SJSA1 (cell line): ENCODE data around the gene COX7A2. TPM values are rescaled to one million over a fixed set of nuclear protein-coding genes. Genes with fewer than 3 reads are reported as not detected.
A peak's percentile ranks its signal among the peaks of the same experiment; 100 is the strongest.

Source experiments
- DNase-seq, 2 experiments: peaks; one replicate each; pipeline ENCODE4 v3.0.0-alpha.2; 2015 to 2020; ENCODE audit warnings: low spot score in 2 of 2, low read depth in 1 of 2
- H3K27ac ChIP-seq: fragments of 250-450 bp; sonication (Bioruptor Pico); 2 replicates; pipeline ENCODE4 v1.5.1; 2020; ENCODE audit warnings: mild to moderate bottlenecking, moderate library complexity
- H3K27me3 ChIP-seq: fragments of 250-450 bp; sonication (Bioruptor Pico); replicated peaks from 2 replicates; pipeline ENCODE4 v1.5.1; 2020; ENCODE audit warnings: mild to moderate bottlenecking, moderate library complexity
- H3K36me3 ChIP-seq: fragments of 250-450 bp; sonication (Bioruptor Pico); 2 replicates; pipeline ENCODE4 v1.5.1; 2020; ENCODE audit warnings: mild to moderate bottlenecking
- H3K4me1 ChIP-seq: fragments of 250-450 bp; sonication (Bioruptor Pico); replicated peaks from 2 replicates; pipeline ENCODE4 v1.6.1; 2021; ENCODE audit warnings: mild to moderate bottlenecking
- H3K4me3 ChIP-seq: fragments of 250-450 bp; sonication (Bioruptor Pico); 2 replicates; pipeline ENCODE4 v1.5.1; 2020; ENCODE audit warnings: mild to moderate bottlenecking
- H3K9me3 ChIP-seq: fragments of 250-450 bp; sonication (Bioruptor Pico); replicated peaks from 2 replicates; pipeline ENCODE4 v1.5.1; 2020; ENCODE audit warnings: mild to moderate bottlenecking
- total RNA-seq: library from RNA; depleted of rRNA; stranded (reverse); fragments of >200 nt; shearing (Covaris generic); gene quantifications from 2 replicates; pipeline ENCODE4 v1.2.3, GENCODE V29; 2014; rRNA removed

COX7A2 gene
- 405 and 1,112 TPM in 2 replicates for total RNA-seq

DNA sequence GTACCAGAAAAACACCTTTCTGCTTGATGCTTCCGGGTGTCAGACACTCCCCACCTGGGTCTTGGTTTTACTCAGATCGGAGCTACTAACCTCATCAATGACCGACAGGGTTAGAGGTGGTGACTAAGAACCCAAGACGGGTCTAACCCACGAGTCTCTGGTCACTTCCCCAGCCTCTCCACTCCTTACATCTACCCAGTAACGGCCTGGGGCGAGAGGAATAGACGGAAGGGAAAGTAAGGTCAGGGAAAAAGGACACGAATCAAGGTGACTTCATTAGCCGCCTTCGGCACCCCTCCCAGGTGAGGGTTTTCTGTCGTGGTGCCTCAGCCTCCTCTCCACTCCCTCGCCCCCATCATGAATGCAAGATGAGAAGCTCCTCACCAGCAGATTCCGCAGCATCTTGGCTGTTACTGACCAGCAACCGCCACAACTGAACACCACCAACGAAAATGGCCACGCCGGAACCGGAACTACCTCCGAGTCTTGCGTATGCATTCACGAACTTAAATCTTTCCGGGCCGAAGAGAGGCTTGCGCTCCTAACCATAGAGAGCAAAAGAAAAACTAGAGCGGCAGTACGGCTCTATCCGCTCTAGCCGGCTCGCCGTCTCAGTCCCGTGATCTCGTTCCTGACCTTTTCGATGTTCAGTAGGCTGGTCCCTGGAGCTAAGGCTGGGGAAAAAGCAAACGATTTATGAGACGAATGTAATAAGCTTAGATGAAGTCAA is at the start of gene COX7A2:
COX7A2 (minus strand) TSS at position 469 of the 730 bp plus-strand sequence; CDS start at position 402, 67 bp downstream.
- H3K4me3 ChIP-seq = peak within 1 kb of the TSS; percentile 60
- DNase-seq = peak; percentile 93
- H3K4me1 ChIP-seq = peaks cover 8% of the 10 kb centered on the region

GRCh38 chr6:75292555-75292954 is 49.0 kb upstream of the COX7A2 start:
- no peak for DNase-seq
- no peaks in the 10 kb centered on the region for H3K9me3 ChIP-seq
- H3K4me1 ChIP-seq = no peaks in the 10 kb centered on the region
- no peaks in the 10 kb centered on the region for H3K27me3 ChIP-seq
- no peak overlapping the region for H3K4me3 ChIP-seq
- no peaks in the 10 kb centered on the region for H3K36me3 ChIP-seq
- H3K27ac ChIP-seq = no peak overlapping the region

More for the DNA sequence above, at the start of gene COX7A2:
- Histone ChIP-seq H3K36me3 (peaks cover 30% of the 10 kb centered on the region), H3K9me3 (no peaks in the 10 kb centered on the region), H3K27ac (peak within 1 kb of the TSS; percentile 80), H3K27me3 (0 out of 2 replicates have a peak, but pooled peaks cover 5% of the 10 kb centered on the region)

- H3K27ac ChIP-seq = no peak overlapping the region
- no peak for DNase-seq
- H3K27me3 ChIP-seq = no peaks in the 10 kb centered on the region
- no peaks in the 10 kb centered on the region for H3K9me3 ChIP-seq
- H3K4me3 ChIP-seq = no peak overlapping the region
- H3K4me1 ChIP-seq = no peaks in the 10 kb centered on the region
- H3K36me3 ChIP-seq = no peaks in the 10 kb centered on the region
These were observed 48.1 kb upstream of the COX7A2 start for GRCh38 chr6:75291744-75292143.

GRCh38 chr6:75291331-75291730 is 47.7 kb upstream of the COX7A2 start:
- H3K27ac ChIP-seq = no peak overlapping the region
- H3K4me3 ChIP-seq = no peak overlapping the region
- H3K27me3 ChIP-seq = no peaks in the 10 kb centered on the region
- no peaks in the 10 kb centered on the region for H3K9me3 ChIP-seq
- no peak for DNase-seq
- no peaks in the 10 kb centered on the region for H3K36me3 ChIP-seq
- no peaks in the 10 kb centered on the region for H3K4me1 ChIP-seq

GRCh38 chr6:75290136-75290945 is 46.7 kb upstream of the COX7A2 start:
- Histone ChIP-seq H3K9me3 (no peaks in the 10 kb centered on the region), H3K4me3 (no peak overlapping the region), H3K27ac (no peak overlapping the region), H3K27me3 (no peaks in the 10 kb centered on the region), H3K4me1 (no peaks in the 10 kb centered on the region), H3K36me3 (no peaks in the 10 kb centered on the region)
- no peak for DNase-seq

DNA sequence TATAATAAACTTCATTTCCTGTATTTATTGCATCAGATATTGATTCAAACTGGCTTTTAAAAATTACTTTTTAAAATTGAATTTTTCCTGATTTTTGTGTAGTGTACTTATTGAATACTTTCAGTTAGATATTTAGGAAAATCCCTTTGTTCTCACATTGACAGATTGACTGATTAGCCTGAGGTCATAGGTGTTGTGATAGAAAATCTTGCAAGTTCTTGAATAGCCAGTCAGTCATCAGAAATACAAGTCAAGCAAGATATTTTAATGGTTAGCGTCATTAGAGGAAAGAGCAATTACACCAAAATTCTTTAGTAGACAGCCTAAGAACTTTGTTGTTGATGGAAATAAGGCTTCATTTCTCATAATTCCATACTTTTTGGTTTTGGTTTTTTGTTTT is 44.4 kb upstream of the COX7A2 start:
- Histone ChIP-seq H3K9me3 (no peaks in the 10 kb centered on the region), H3K4me1 (no peaks in the 10 kb centered on the region), H3K27me3 (no peaks in the 10 kb centered on the region), H3K4me3 (no peak overlapping the region), H3K27ac (no peak overlapping the region), H3K36me3 (peaks cover 4% of the 10 kb centered on the region)
- no peak for DNase-seq

GRCh38 chr6:75287424-75287823 is 43.8 kb upstream of the COX7A2 start:
- no peaks in the 10 kb centered on the region; the same call in 1 of the 2 replicates for H3K4me1 ChIP-seq
- DNase-seq = no peak
- H3K27me3 ChIP-seq = no peaks in the 10 kb centered on the region
- H3K36me3 ChIP-seq = peaks cover 4% of the 10 kb centered on the region
- H3K4me3 ChIP-seq = no peak overlapping the region
- no peaks in the 10 kb centered on the region for H3K9me3 ChIP-seq
- H3K27ac ChIP-seq = no peak overlapping the region

- Histone ChIP-seq H3K4me1 (peaks cover 2% of the 10 kb centered on the region), H3K36me3 (peaks cover 4% of the 10 kb centered on the region), H3K4me3 (no peak overlapping the region), H3K9me3 (no peaks in the 10 kb centered on the region), H3K27me3 (no peaks in the 10 kb centered on the region), H3K27ac (no peak overlapping the region)
- no peak for DNase-seq
These were observed 43.4 kb upstream of the COX7A2 start for GRCh38 chr6:75286955-75287354.

DNA sequence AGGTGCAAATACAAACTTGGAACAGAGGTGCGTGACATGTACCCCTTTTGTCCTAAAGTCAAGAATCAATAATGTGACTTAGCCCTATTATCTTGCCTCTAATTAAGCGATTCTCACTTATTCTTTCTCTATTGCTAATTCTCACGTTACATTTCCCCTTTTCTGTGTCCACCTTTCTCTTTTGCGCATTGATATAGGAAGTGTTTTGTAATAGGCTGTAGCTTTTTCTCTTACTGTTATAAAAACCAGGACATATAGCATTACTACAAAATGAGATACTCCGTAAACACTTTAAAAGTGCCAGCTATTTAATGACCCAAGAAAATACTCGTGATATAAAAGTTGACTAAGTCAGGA is 41.7 kb upstream of the COX7A2 start:
- H3K4me1 ChIP-seq = peaks cover 9% of the 10 kb centered on the region
- H3K9me3 ChIP-seq = no peaks in the 10 kb centered on the region
- H3K27ac ChIP-seq = peak overlapping the region; percentile 7; the same call in 1 of the 2 replicates
- H3K4me3 ChIP-seq = peak overlapping the region; percentile 68
- no peak for DNase-seq
- no peaks in the 10 kb centered on the region for H3K27me3 ChIP-seq
- H3K36me3 ChIP-seq = peaks cover 5% of the 10 kb centered on the region

DNA sequence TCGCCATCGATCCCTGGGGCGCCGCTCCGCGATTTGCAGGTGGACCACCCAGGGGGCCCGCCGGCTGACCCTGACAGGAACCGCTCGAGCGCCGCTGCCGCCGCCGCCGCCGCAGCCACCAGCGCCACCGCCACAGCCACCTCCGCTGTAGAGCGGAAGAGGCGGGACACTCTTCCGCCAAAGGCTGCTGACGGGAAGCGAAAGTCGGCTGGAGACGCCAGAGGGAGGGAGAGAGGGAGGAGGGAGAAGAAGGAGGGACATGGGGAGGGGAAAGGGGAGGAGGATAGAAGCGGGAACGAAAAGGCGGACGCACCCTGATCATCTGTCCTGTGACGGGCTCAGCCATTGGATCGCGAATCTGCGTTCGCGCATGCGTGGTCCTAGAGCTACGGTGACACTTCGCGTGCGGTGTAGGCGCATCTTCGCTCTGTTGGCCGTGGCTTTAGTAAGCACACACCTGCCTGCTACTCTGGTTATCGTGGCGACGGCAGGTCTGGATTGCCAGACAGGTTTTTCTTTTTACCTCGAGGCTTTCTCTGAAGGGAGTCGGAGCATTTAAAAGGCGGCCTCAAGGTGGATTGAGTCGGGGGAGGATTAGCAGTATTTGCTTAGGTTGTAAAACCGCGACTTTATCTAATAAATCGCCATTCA is 41.2 kb upstream of the COX7A2 start, which contains the start of gene TMEM30A:
TMEM30A (minus strand) TSS at position 161 of the 651 bp plus-strand sequence; CDS start at position 7, 154 bp downstream.
- H3K9me3 ChIP-seq = no peaks in the 10 kb centered on the region
- peak within 1 kb of the TSS; percentile 68 for H3K4me3 ChIP-seq
- peaks cover 12% of the 10 kb centered on the region for H3K4me1 ChIP-seq
- peaks cover 9% of the 10 kb centered on the region for H3K36me3 ChIP-seq
- DNase-seq = peak; percentile 97 to 98
- no peaks in the 10 kb centered on the region for H3K27me3 ChIP-seq
- H3K27ac ChIP-seq = peak within 1 kb of the TSS; percentile 54

DNA sequence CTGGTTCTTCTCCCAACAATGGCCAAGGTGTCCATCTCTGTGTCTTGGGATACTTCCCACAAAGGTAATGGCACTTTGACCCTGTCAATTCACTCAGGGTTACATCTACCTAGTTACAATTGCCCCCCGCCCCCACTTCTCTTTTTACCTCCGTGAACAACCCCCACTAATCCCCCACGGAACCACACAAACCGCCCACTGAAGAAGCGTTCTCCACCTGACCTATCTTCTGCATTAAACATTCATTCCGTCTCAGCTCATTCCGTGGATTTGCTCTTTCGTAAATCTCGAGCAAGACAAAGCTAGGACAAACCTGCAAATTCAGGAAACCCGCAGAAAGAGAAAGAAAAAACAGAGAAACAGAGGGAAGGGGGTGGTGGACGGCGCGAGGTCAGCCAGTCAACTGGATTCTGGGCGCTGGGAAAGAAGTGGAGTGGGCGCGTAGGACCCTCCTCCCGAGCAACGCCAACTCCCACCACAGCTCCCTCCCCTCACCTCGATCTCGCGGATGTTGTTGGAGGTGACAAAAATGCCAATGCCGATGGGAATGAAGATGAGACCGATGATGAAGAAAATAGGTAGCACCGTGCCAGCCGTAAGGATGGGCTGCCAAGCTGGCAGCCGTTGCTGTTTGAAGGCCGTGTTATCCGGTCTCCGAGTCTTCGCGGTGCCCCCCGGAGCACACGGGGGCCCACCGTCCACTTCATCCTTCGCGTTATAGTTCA is 40.5 kb upstream of the COX7A2 start:
- Histone ChIP-seq H3K27me3 (no peaks in the 10 kb centered on the region), H3K27ac (peak overlapping the region; percentile 54), H3K9me3 (no peaks in the 10 kb centered on the region), H3K36me3 (peaks cover 9% of the 10 kb centered on the region), H3K4me3 (peak overlapping the region; percentile 68), H3K4me1 (peaks cover 12% of the 10 kb centered on the region)
- no peak for DNase-seq

- H3K4me3 ChIP-seq = peak overlapping the region; percentile 68
- H3K9me3 ChIP-seq = no peaks in the 10 kb centered on the region
- DNase-seq = no peak
- no peaks in the 10 kb centered on the region for H3K27me3 ChIP-seq
- no peak overlapping the region for H3K27ac ChIP-seq
- peaks cover 17% of the 10 kb centered on the region for H3K4me1 ChIP-seq
- peaks cover 16% of the 10 kb centered on the region for H3K36me3 ChIP-seq
These were observed 39.1 kb upstream of the COX7A2 start for GRCh38 chr6:75282706-75283105.

- peaks cover 19% of the 10 kb centered on the region for H3K36me3 ChIP-seq
- no peak overlapping the region for H3K27ac ChIP-seq
- no peaks in the 10 kb centered on the region for H3K9me3 ChIP-seq
- no peaks in the 10 kb centered on the region for H3K27me3 ChIP-seq
- no peak for DNase-seq
- H3K4me1 ChIP-seq = peaks cover 20% of the 10 kb centered on the region
- H3K4me3 ChIP-seq = no peak overlapping the region
These were observed 38.1 kb upstream of the COX7A2 start for GRCh38 chr6:75281653-75282052.
